Endometrial microvascular endothelial cells (primary cell): ENCODE data around the gene ANKS1B. TPM values are rescaled to one million over a fixed set of nuclear protein-coding genes. Genes with fewer than 3 reads are reported as not detected.
"Not testable (repeated sequence)": the region's sequence is repeated elsewhere in the genome, so short reads cannot be mapped to it uniquely, and the experiment has no call there.

Experiments used
- in situ Hi-C: cut with HindIII; loops from 2 replicates; pipeline ENCODE4 v1.10.0; 2017; ENCODE audit warnings: low sequenced_read_pairs, low pct_unique_long_range_greater_than_20kb; ENCODE audit errors: inconsistent ontology term
- total RNA-seq: library from RNA; depleted of rRNA; stranded (reverse); fragments of >200 nt; gene quantifications from one replicate; pipeline ENCODE4 v1.2.3, GENCODE V29; 2015; ENCODE audit errors: inconsistent ontology term

Gene ANKS1B
- total RNA-seq, 1 donor from 2014 or later: not detected

DNA sequence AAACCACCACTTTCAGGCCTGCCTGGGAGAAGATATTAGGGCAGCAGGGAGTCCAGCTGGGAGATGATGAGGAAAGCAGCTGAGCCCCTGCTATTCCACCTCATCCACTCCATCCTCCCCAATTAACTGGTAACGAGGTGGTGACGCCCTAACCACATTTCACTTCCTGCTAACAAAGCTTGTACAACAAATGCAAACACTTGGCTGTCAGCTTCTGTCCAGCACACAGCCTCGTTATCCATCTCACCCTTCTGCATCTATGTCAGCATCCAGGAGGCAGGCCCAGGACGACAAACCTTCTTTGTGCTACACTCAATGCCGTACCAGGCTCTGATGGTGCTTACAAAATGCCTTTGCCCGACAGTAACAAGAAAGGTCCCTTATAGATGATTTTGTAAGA is 1114.2 kb downstream of the ANKS1B start:
- in situ Hi-C loops: no loop called here

DNA sequence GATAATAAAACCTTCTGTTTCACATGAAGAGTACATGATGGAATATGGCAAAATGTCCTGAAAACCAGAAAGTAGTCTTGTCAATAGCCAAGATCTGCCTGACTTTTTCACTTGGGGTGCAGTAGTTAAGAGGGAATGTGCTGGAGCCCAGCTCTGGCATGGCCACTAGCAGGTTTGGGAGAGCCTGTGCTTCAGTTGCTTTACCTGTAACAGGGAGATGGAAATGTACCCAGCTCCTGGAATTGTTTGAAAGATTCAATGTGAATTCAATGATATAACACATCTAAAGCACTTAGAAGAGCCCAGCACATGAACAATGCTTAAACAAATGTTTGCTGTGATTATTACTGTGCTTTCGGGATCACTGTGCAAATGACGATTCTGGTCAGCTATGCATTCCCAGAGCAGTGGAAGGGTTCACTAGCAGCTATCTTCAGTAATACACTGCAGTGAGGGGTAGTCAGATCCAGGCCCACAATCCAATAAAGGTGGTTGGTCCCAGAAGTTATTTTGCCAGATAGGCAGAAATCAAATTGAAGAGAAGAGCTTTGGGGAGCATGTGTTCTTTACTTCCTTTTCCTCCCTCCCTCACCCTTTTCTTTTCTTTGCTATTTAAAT is 1114.7 kb downstream of the ANKS1B start:
- in situ Hi-C loops: no loop called here

DNA sequence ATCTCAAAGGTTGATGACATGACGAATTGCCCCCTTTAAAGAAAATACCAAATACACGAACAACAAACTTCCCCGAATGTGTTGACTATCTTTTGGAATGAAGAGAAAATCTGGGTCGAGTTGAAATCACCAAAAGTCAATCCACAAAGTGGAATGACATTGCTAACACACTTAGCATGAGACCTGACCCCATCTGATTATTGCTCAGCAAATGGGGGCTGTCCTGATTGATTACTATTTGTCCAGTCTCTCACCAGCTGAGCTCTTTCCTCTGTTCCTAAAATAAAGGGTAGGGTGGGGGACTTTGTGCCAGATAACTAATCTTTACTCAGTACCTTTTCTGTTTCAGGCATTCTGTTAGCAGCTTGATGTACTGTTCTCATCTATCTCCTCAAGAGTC is 1116.2 kb downstream of the ANKS1B start:
- in situ Hi-C loops: no loop called here

DNA sequence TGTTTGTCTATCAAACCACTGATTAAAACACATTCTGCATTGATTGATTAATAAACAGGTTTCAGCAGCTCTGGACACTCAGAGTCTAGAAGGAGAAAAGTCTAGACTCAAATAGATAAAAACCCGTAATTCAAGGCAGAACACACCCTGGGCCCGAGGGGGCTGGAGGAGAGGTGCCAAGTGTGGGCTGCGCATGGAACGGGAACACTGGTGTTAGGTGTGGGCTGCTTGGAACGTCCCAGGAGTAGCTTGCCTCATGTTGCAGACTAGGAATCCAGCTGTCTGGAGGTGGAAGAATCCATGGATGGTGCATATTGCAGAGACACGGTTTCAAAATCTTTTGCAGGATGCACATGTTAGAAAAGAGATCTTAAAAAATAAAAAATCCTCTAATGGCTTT is 1116.7 kb downstream of the ANKS1B start:
- in situ Hi-C loops: no loop called here

DNA sequence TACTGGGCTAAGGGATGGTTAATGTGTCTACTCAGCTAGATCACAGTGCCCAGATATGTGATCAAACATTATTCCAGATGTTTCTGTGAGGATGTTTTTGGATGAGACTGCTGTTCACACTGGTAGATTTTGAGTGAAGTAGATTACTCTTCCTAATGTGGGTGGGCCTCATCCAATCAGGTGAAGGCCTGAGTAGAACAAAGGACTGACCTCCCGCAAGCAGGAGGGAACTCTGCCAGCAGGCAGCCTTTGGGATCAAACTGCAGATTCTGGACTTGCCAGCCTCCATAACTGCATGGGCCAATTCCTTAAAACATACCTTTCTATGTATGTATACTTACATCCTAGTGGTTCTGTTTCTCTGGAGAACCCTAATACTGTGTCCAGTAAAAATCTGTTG is 1120.4 kb downstream of the ANKS1B start:
- in situ Hi-C loops: no loop called here

DNA sequence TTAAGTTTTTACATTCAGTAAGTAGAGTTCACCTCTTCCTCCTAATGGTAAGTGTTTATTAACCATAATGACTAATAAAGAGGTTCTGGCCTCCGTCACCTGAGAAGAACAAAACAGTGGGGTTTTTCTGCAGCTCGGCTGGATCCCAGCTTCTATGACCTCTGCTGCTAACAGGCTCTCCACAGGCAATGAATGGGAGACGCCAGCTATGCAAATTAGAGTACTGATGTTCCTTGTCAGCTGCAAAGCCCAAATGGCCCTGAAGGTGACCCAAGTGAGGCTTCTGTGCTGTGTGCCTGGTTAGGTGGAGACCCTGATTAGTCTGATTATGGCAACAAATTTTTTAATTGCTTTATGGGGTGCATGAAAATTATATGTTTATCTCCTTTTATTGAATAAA is 1121.6 kb downstream of the ANKS1B start:
- in situ Hi-C loops: no loop called here

DNA sequence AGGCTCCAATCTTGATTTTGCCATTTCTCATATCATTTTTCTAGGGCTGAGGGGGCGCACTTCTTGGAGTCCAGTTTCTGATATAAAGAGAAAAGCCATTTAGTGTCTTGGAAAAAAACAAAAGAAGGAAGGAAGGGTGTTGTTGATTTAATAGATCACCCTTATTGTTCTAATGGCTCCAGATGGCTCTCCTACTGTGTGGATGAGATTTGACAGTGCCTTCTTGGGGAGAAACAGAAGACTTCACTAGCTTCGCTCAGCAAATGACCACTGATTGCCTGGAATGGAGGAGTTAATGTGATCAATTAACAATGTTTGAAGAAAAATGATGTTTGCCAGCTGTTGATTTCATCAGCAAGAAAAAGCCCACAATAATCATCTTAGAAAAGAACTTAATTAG is 1123.5 kb downstream of the ANKS1B start:
- in situ Hi-C loops: no loop called here

DNA sequence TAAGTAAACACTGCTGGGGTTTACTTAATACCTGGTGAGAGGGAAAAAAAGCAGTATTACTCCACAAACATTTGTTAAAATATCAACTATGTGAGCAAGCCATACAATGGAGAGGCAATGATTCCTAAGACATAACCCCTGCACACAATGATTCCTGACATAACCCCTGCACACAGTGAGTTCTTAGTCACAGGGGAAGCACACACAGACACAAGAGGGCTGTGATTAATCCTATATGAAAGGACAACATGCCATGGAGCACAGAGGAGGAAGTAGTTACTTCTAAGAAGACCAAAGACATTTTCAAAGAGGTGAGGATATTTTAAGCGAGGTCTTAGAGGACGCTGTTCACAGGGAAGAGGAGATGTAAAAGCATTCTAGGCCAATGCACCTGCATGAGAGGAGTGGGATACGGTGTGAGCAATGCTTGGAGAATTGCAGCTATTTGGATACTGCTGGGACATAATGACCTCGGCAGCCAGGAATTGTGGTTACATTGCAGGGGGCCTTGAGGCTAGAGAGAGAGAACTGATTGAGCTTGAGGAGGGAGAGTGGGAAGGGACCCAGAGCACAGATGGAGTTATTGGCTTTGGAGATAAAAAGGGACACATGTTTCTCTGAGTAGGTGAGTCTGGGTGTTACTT is 1127.7 kb downstream of the ANKS1B start:
- in situ Hi-C loops: no loop called here

DNA sequence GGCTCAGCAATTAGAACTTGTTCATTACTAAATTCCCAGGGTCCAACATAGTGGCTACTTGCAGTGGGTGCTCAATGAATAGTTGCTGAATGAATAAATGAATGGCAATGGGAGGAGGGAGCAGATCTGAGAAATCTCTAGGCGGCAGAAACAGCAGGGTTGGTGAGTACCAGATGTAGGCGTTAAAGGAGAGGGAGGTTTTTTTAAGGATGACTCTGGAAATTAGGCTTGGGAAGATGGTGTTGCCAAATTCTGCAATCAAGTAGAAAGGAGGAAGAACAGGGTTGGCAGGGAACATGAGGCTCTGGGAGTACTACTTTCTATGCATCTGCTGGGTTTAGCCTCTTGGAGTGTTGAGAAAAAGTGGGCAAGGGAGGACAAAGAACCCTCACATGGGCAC is 1132.6 kb downstream of the ANKS1B start:
- in situ Hi-C loops: no loop called here

DNA sequence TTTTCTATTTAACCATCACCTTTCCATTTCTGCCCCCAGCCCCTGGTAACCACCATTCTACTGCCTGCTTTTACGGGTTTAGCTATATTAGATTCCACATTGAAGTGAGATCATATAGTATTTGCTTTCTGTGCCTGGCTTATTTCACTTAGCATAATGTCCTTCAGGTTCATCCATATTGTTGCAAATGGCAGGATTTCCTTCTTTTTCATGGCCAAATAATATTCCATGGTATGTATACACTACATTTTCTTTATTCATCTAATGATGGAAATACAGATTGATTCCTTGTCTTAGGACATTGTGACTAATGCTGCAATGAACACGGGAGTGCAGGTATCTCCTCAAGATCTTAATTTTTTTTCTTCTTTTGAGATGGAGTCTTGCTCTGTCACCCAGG is 1137.5 kb downstream of the ANKS1B start:
- in situ Hi-C loops: no loop called here

DNA sequence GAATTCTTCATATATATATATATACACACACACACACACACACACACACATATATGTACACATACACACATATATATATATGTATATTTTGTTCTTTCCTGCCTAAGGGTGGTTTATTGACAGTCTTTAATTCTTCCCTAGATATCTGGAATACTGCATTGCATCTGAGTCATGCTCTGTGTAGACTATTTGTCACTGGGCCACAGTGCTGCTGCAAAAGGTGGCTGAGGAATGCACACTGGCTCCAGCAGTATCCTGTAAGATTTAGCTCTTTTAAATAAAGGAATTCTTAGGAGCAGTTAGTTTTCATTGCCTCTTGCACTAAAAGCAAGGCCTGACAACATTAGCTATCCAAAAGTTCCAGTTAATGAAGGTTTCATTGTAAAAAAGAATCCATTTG is 1138.8 kb downstream of the ANKS1B start:
- in situ Hi-C loops: no loop called here

DNA sequence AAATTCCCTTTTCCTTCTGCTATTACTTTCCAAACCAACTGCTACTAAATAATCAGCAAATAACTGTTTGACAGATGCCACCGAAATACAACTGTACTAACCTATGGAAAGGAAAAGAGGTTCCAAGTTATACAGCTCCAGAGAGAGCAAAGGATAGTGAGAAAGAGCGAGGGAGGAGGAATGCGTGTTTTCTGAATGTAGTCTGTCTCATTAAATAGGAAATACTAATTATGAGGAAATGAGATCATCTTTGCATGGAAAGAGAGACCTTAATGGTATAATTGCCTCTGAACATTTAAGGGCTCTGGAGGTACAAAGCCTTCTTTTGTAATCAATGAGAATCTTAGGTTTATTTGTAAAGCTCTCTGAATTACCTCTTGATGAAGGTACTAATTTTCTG is 1144.4 kb downstream of the ANKS1B start:
- in situ Hi-C loops: no loop called here

DNA sequence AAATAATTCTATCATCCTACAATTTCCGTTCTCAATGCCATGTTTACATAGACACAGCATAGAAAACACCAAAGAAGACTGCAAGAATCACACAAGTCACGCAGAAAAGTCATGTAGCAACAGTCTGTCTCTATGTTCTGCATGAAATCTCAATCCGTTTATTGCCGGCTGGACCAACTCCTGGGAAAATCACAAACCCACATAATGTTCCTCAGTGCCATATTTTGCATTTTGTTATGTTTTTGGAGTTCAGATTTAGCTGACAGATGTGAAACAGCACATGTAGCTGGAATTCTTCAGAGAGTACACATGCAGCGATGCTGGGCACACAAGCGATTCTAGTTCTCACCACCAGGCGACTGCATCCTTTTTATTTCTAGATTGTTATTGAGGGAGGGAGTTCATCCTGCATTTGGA is 1146.5 kb downstream of the ANKS1B start:
- in situ Hi-C loops: no loop called here

DNA sequence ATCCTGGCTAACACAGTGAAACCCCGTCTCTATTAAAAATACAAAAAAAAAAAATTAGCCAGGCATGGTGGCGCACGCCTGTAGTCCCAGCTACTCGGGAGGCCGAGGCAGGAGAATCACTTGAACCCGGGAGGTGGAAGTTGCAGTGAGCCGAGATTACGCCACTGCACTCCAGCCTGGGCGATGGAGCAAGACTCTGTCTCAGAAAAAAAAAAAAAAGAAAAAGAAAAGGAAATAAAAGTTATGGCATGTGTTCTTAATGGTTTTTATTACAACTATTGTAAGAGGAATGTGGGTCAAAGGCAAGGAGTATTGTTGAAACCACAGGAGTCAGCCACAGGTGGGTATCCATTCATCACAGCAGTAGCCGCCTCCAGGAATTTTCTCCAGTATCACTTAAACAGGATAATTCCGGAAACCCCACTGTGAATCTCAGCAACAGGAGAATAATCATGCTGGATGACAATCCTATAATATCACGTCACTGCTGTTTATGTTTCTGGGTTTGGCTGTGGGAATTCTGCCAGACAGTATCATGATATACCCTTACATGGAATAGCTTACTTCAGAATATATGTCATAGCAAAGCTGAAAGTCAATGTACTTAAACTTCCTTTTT is 1147.5 kb downstream of the ANKS1B start:
- in situ Hi-C loops: not testable (repeated sequence)

DNA sequence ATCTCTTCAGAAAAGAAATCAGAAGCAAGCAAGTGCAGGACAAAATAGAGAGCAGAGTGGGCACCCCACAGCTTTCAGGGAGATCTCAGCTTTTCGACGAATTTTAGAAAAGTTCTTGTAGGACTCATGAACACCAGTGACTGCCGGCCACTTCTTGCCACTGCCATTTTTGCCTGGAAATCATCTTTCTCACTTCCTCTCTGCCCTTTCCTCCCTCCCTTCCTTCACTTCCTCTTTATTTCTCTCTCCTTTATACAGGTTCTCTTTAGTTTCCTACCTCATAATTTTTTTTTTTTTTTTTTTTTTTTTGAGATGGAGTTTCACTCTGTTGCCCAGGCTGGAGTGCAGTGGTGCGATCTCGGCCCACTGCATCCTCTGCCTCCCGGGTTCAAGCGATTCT is 1154.1 kb downstream of the ANKS1B start:
- in situ Hi-C loops: no loop called here

DNA sequence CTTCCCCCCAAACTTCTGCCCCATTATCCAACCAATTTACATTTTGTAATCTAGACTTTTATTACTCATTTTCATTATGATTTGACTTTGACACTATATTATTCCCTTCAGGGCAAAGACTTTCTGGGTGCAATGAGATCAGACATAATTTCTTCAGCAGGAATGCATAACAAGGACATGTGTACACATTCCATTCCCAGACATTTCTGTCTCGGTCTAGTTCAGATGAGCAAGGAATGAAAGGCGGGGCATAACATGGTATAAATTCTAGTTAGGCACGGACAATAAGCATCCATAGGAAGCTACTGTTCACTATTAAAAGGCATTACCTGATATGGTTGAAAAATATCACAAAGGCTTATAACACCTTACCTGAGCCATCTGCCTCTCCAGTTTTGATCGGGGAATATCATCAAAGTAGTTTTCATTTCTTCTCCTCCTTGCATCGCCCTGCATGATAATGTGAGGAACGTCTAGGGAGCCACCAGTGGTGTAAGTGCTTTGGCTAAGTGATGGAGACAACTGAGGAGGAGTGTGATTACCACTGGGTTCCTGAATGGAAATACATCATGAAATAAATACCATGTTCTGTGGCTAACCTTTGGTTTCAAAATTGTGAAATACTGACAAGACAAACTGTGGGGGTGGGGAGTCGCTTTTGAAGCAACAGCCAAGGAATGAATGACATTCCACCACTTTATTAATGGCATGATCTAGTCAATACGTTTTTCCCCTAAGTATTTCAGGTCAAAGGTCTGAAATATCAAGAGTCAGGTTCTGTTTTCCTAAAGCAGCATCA is 1155.7 kb downstream of the ANKS1B start:
- in situ Hi-C loops: no loop called here

DNA sequence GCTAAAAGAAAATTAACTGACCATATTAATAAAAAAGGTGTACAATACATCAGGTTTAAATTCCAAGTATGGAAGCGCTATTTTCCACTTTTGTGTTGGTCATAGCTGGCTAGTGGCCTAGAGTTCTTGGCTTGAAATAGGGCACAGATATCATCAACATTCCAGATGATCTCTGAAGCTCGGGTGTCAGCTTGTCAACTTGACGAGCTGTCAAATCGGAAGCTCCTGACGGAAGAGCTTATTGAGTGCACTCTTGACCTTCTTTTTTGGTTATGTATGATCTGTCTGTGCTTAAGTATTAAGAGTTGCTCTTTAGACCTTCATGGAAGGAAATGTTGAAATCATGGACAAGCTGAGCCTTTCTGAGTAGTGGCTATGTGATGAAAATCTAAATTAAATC is 1161.7 kb downstream of the ANKS1B start:
- in situ Hi-C loops: no loop called here

DNA sequence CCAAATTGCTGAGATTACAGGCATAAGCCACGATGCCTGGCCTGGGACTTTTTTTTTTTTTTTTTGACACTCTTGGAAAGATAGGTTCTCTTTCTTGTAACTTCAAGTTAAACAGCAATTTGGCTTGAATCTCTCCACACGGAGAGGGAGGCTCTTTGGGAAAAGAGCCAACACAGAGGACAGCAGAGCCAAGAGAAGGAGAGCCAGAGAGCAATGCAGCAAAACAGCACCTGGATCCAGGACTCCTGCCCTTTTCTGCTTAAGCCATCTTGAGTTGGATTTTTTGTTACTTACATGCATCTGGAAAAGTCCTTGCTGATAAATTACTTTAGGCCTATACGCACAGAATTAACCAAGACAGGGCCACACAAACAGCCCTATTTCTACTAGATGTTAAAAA is 1162.9 kb downstream of the ANKS1B start:
- in situ Hi-C loops: no loop called here

DNA sequence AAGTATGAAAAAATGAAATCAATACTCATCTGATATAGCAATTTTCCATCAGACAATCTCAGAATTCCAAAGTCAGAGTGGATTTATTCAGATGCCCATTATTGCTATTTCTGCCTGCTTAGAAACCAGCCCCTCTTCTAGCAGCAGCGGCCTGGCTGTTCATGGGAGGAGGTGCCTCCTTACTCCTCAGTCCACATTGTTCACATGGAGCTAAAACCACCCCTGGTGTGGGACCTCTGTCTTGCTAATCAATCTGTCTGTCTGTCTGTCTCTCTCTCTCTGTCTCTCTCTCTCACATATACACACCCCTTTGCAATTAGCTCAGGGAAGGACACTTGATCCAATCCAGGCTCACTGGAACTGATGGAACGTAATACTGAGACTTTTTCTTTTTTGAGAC is 1163.5 kb downstream of the ANKS1B start:
- in situ Hi-C loops: no loop called here
